Testis (tissue), 2 donors: ENCODE results near the gene RET.

Experiments used
- CTCF ChIP-seq, 3 experiments: fragments of 450-650 bp in 2 of 3; fragments of 200-600 bp in 1 of 3; sonication (generic) in 1 of 3; IDR thresholded peaks; one replicate each; pipeline ENCODE4 v1.5.1; 2016 to 2019; ENCODE audit warnings: antibody characterized with exemption in 3 of 3, mild to moderate bottlenecking in 2 of 3, moderate library complexity in 1 of 3
- POLR2A ChIP-seq: fragments of 450-650 bp; IDR thresholded peaks from one replicate; pipeline ENCODE4 v1.6.1; 2017; ENCODE audit warnings: antibody characterized with exemption, mild to moderate bottlenecking, moderate library complexity

DNA sequence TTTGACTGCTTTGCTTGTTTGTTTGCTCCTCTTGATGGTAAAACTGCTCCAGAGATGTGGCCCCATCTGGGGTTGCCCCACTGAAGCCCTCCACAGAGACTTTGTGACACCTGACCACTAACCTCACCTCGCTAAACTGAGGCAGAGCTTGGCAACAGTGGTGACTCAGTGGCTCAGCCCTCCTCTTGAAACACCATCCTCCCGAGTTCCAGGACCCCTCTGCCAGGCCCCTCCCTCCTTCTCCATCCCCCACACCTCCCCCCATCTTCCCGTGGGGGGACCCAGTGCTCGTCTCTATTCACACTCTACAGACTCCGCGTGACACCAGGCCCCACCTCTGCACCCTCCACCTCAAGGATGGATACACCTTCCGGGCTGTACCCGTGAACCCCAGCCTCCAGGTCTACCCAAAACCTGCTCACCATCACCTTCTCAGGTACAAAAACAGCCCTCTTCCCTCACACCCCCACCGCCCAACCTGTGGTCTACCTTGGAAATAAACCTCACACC lies 19.0 kb upstream of the RET start:
- TF ChIP-seq POLR2A (no peak), CTCF (IDR thresholded peaks at IDR 0.05) (no peak)
